ENCODE data around the gene ZBTB46. TPM values are rescaled to one million over a fixed set of nuclear protein-coding genes. Genes with fewer than 3 reads are reported as not detected.

The ZBTB46 gene
- total RNA-seq, 1 donor from 2014 or later, result 42.1 TPM

DNA sequence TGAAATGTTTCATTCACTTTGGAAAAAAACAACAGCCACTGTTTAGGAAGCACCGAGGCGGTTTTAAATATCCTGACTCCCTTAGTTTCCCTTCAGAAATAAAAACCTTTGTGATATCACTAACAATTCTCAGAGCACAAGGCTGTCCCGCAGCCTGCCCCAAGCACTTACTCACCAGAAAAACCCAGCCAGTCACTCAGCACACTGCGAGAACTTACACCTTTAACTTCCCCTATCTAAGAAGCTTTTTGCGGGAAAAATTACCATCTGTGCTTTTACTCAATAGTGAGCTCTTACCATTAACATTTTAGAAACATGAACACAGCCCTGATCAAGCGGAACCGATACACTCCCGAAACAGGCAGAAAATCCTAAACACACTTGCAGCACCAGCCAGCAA lies 9.3 kb downstream of the ZBTB46 start:
- H3K27me3 Mint-ChIP-seq (ENCODE audit: unreplicated experiment), result peaks cover 5% of the 10 kb centered on the region
- peak overlapping the region; percentile 47 for H3K4me3 Mint-ChIP-seq (ENCODE audit: unreplicated experiment)
- no peak for TF ChIP-seq CTCF (IDR thresholded peaks at IDR 0.05; ENCODE audit: unreplicated experiment)
- peak overlapping the region; percentile 76 for H3K27ac Mint-ChIP-seq (ENCODE audit: unreplicated experiment)
- no peaks in the 10 kb centered on the region for H3K9me3 Mint-ChIP-seq (ENCODE audit: unreplicated experiment)
- H3K36me3 Mint-ChIP-seq (ENCODE audit: low read depth, unreplicated experiment), result peaks cover 4% of the 10 kb centered on the region
- peaks cover 24% of the 10 kb centered on the region for H3K4me1 Mint-ChIP-seq (ENCODE audit: unreplicated experiment)
- DNase-seq (ENCODE audit: low spot score), result no peak

- TF ChIP-seq CTCF (IDR thresholded peaks at IDR 0.05; ENCODE audit: unreplicated experiment), result no peak
- Mint-ChIP-seq H3K9me3 (ENCODE audit: unreplicated experiment) (no peaks in the 10 kb centered on the region), H3K4me1 (ENCODE audit: unreplicated experiment) (peaks cover 21% of the 10 kb centered on the region), H3K4me3 (ENCODE audit: unreplicated experiment) (no peak overlapping the region), H3K27ac (ENCODE audit: unreplicated experiment) (no peak overlapping the region), H3K27me3 (ENCODE audit: unreplicated experiment) (peaks cover 5% of the 10 kb centered on the region), H3K36me3 (ENCODE audit: low read depth, unreplicated experiment) (peaks cover 19% of the 10 kb centered on the region)
- DNase-seq (ENCODE audit: low spot score), result no peak
Observed at GRCh38 chr20:63819224-63819921, 11.7 kb downstream of the ZBTB46 start.

- H3K9me3 Mint-ChIP-seq (ENCODE audit: unreplicated experiment), result no peaks in the 10 kb centered on the region
- peaks cover 18% of the 10 kb centered on the region for H3K36me3 Mint-ChIP-seq (ENCODE audit: low read depth, unreplicated experiment)
- peaks cover 5% of the 10 kb centered on the region for H3K27me3 Mint-ChIP-seq (ENCODE audit: unreplicated experiment)
- peaks cover 8% of the 10 kb centered on the region for H3K4me1 Mint-ChIP-seq (ENCODE audit: unreplicated experiment)
- no peak overlapping the region for H3K4me3 Mint-ChIP-seq (ENCODE audit: unreplicated experiment)
- no peak for DNase-seq (ENCODE audit: low spot score)
- no peak overlapping the region for H3K27ac Mint-ChIP-seq (ENCODE audit: unreplicated experiment)
- no peak for TF ChIP-seq CTCF (IDR thresholded peaks at IDR 0.05; ENCODE audit: unreplicated experiment)
Observed at GRCh38 chr20:63815615-63816253, 15.3 kb downstream of the ZBTB46 start.

GRCh38 chr20:63814891-63815614 lies 16.0 kb downstream of the ZBTB46 start:
- Mint-ChIP-seq H3K36me3 (ENCODE audit: low read depth, unreplicated experiment) (peaks cover 18% of the 10 kb centered on the region), H3K4me3 (ENCODE audit: unreplicated experiment) (no peak overlapping the region), H3K9me3 (ENCODE audit: unreplicated experiment) (no peaks in the 10 kb centered on the region), H3K27ac (ENCODE audit: unreplicated experiment) (no peak overlapping the region), H3K4me1 (ENCODE audit: unreplicated experiment) (peaks cover 11% of the 10 kb centered on the region), H3K27me3 (ENCODE audit: unreplicated experiment) (peaks cover 5% of the 10 kb centered on the region)
- no peak for DNase-seq (ENCODE audit: low spot score)
- TF ChIP-seq CTCF (IDR thresholded peaks at IDR 0.05; ENCODE audit: unreplicated experiment), result no peak

Data from endothelial cell (in vitro differentiated cells).